ENCODE measurements around the gene IL17A.

DNA sequence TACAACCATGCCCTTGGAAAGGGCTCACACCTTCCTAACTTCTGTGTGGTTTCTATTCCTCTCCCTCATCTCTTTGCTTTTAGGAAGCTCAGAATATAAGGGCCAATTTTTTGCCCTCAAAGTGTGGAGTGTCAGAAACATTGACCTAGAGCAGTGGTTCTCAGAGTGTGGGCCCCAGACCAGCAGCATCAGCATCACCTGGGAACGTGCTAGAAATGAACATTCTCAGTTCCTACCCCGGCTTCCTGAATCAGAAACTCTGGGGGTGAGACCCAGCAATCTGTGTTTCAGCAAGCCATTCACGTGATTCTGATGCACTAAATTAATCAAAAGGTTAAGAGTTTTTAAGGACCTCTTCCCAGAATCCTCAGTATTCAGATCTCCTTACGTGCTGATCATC lies 47.9 kb upstream of the IL17A start:
- TF ChIP-seq, protein P1, sequence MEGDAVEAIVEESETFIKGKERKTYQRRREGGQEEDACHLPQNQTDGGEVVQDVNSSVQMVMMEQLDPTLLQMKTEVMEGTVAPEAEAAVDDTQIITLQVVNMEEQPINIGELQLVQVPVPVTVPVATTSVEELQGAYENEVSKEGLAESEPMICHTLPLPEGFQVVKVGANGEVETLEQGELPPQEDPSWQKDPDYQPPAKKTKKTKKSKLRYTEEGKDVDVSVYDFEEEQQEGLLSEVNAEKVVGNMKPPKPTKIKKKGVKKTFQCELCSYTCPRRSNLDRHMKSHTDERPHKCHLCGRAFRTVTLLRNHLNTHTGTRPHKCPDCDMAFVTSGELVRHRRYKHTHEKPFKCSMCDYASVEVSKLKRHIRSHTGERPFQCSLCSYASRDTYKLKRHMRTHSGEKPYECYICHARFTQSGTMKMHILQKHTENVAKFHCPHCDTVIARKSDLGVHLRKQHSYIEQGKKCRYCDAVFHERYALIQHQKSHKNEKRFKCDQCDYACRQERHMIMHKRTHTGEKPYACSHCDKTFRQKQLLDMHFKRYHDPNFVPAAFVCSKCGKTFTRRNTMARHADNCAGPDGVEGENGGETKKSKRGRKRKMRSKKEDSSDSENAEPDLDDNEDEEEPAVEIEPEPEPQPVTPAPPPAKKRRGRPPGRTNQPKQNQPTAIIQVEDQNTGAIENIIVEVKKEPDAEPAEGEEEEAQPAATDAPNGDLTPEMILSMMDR (IDR thresholded peaks at IDR 0.05), result no peak
- no peak for TF ChIP-seq POLR2A (IDR thresholded peaks at IDR 0.05)
